Fibroblast of pulmonary artery (primary cell): ENCODE data around the gene SNX13.

ENCODE experiments used
- DNase-seq: peaks from one replicate; pipeline ENCODE4 v3.0.0-alpha.2; 2010; ENCODE audit warnings: low read depth
- H3K4me3 ChIP-seq: replicated peaks from 2 replicates; pipeline ENCODE4 v1.5.1; 2011; ENCODE audit warnings: low read depth, mild to moderate bottlenecking, control low read depth, low read length, moderate library complexity
- TF ChIP-seq, protein P1 (sequence below): IDR thresholded peaks from 2 replicates; pipeline ENCODE4 v1.5.1; 2011; ENCODE audit warnings: mild to moderate bottlenecking, control low read depth, low read length, inconsistent platforms; ENCODE audit errors: missing control alignments

SNX13 gene

DNA sequence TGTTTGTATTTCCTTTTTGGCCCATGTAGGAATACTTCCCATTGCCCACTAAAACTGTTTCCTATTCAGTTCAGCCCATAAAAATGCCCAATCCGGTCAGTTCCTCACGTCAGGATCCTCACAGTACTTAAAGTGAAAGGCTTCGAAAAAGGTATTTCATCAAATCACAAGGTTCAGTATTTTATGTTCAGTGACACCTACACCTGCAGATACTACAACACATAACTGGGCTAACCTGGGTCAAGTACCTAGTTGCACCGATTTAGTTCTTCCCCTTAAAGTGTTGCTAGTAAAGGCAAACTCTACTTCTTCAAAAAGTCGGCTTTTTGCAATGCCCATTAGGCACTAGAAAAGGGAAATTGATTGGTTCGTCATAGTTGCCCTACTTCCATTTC is 1.1 kb downstream of the SNX13 start:
- TF ChIP-seq, protein P1, sequence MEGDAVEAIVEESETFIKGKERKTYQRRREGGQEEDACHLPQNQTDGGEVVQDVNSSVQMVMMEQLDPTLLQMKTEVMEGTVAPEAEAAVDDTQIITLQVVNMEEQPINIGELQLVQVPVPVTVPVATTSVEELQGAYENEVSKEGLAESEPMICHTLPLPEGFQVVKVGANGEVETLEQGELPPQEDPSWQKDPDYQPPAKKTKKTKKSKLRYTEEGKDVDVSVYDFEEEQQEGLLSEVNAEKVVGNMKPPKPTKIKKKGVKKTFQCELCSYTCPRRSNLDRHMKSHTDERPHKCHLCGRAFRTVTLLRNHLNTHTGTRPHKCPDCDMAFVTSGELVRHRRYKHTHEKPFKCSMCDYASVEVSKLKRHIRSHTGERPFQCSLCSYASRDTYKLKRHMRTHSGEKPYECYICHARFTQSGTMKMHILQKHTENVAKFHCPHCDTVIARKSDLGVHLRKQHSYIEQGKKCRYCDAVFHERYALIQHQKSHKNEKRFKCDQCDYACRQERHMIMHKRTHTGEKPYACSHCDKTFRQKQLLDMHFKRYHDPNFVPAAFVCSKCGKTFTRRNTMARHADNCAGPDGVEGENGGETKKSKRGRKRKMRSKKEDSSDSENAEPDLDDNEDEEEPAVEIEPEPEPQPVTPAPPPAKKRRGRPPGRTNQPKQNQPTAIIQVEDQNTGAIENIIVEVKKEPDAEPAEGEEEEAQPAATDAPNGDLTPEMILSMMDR = no peak
- peak overlapping the region; percentile 93 for H3K4me3 ChIP-seq
- DNase-seq = peak; percentile 46

DNA sequence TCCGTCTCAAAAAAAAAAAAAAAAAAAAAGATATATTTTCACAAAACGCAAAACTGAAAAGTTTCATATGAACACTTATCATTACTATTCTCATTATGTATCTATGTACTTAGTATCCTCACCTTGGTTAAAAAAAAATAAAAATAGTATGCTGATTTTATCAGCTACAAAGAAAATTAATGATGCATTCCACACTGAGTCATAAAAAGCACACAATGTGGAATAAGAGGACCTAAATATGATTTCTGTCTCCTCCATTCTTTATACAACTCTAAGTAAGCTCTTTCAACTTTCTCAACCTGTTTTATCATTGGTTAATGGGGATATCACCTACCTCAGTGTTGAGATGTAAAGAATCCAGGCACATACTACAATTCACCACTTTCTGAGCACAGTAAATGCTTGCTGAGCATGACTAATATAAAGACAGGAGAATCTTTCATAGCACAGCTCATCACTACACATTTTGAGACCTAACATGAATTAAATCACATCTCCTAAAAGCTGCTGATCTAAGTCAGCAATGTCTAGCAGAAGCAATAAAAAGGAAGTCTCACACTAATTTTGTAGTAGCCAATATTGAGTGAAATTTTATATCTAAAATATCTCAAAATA is 2.7 kb downstream of the SNX13 start:
- H3K4me3 ChIP-seq = peak overlapping the region; percentile 93
- DNase-seq = no peak

DNA sequence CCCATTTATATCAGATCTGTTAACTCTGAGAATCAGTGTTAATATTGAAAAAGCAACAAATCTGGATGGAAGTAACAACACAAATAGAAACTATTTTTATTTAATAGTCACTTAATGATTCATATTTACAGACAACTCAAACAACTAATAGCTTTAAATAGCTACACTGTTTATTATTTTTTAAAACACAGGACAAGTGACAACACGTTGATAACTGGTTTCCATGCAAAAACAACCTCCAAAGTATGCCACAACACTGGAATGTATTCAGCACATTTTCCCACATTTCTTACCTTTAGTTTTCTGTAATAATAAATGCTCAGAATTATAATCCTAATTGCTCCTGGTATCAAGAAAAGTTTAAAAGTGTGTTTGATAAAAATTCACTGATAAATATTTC is 4.0 kb downstream of the SNX13 start:
- no peak overlapping the region for H3K4me3 ChIP-seq
- no peak for DNase-seq
- TF ChIP-seq, protein P1 = no peak

More for the DNA sequence above, 2.7 kb downstream of the SNX13 start:
- TF ChIP-seq, protein P1 = no peak

DNA sequence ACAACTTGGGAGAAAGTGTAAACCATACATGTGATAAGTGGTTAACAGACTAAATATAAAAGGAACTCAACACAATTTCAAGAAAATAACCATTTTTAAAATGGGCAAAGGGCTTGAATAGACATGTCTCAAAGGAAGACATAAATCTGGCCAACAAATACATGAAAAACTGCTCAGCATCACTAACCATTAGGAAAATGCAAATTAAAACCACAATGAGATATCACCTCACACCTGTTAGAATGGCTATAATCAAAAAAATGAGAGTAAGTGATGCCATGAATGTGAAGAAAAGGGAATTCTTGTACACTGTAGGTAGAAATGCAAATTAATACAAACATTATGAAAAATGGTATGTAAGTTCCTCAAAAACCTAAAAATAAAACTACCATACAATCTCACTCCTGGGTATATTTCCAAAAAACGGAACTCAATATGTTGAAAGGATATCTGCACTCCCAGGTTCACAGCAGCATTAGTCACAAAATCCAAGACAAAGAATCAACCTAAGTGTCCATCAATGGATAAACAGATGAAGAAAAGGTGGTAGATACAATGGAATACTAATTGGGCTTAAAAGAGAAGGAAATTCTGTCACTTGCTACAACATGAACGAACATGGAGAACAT is 5.6 kb downstream of the SNX13 start:
- TF ChIP-seq, protein P1 = no peak
- H3K4me3 ChIP-seq = no peak overlapping the region
- DNase-seq = no peak

DNA sequence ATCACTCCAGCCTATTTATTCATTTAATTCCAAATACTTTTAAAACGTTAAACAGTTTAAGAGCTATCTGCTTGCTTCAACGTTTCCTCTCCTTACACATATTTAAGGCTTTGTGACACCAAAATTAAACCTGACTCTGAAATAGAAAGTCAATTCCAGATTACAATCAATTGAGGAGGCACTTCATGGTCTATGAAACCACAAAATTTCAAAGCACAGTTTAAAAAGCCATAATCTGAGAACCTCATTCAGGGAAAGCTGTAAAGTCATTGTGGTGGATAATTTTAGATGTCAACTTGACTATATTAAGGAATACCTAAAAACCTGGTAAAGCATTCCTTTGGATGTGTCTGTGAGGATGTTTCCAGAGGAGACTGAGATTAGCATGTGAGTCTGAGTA is 6.2 kb downstream of the SNX13 start:
- TF ChIP-seq, protein P1 = no peak
- H3K4me3 ChIP-seq = no peak overlapping the region
- no peak for DNase-seq

DNA sequence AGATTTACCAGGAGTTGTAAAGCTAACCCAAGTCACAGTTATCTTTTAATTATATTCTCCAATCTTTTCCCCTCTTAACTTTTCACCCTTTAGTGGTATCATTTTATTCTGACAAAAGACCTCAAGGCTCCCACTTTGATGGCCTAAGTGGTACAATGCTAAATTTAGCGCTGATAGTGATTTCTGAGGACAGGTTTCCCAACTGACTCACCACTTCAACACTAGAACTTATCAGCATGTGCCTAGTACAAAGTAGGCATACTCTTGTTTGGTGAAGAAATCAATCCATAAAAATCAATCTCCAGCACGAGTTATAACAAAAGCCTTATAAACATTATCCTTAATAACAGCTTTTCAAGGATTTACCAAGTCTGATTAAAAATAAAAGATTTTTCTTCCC is 7.5 kb downstream of the SNX13 start:
- H3K4me3 ChIP-seq = no peak overlapping the region
- TF ChIP-seq, protein P1 = no peak
- no peak for DNase-seq

DNA sequence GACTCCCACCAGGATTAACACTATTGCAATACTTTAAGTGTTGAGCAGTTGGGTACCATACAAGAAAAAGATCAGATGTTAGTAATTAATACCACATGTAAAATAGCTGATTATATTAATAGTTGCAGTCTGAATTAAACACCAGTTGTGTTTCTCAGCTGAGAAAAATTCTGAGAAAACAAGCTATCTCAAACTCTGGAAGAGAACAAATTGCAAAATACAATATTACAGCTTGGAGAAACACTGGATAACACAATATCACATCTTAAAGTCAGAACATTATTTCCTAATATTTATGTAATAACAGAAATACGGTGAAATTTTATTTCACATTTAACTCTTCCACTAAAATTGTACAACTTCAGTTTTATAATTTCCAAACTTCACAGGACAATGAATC is 9.2 kb downstream of the SNX13 start:
- TF ChIP-seq, protein P1 = no peak
- H3K4me3 ChIP-seq = no peak overlapping the region
- DNase-seq = no peak
